ENCODE results near the gene CTCFL. TPM values are rescaled to one million over a fixed set of nuclear protein-coding genes. Genes with fewer than 3 reads are reported as not detected.

The CTCFL gene
- total RNA-seq, 3 donors from 2014 or later (not counting 1 experiment from before 2014, with no cell fraction given): not detected

GRCh38 chr20:57525328-57526086 is 567 bp upstream of the CTCFL start:
- Mint-ChIP-seq H3K4me1 (no peaks in the 10 kb centered on the region), H3K27me3 (ENCODE audit: low read depth in 2 of 2) (no peaks in the 10 kb centered on the region), H3K9me3 (no peaks in the 10 kb centered on the region), H3K36me3 (no peaks in the 10 kb centered on the region), H3K27ac (no peak overlapping the region), H3K4me3 (no peak overlapping the region)
- intact Hi-C loops (cut with micrococcal nuclease): no loop called here
- no peaks in the 10 kb centered on the region for H3K9me3 ChIP-seq (ENCODE audit: control insufficient read depth, insufficient read depth, low read length)
- no peak for TF ChIP-seq CTCF (IDR thresholded peaks at IDR 0.05)
- ATAC-seq (no peak), DNase-seq (no peak)
- no peaks in the 10 kb centered on the region for H3K4me1 ChIP-seq (ENCODE audit: control insufficient read depth, insufficient read depth, low read length)
- no peak overlapping the region for H3K4me3 ChIP-seq (ENCODE audit: low read length)
- H3K36me3 ChIP-seq (ENCODE audit: control insufficient read depth, insufficient read depth, low read length): no peaks in the 10 kb centered on the region
- no peaks in the 10 kb centered on the region for H3K27me3 ChIP-seq (ENCODE audit: control insufficient read depth, insufficient read depth, low read length)
- H3K27ac ChIP-seq (ENCODE audit: low read length): no peak overlapping the region
- WGBS (ENCODE audit: insufficient coverage): 58% methylated on average over 10 of the region's 10 CpGs

- H3K27ac Mint-ChIP-seq: no peak overlapping the region
- no peak for TF ChIP-seq CTCF (IDR thresholded peaks at IDR 0.05)
- DNase-seq (no peak), ATAC-seq (no peak)
- Histone ChIP-seq H3K27ac (ENCODE audit: low read length) (no peak overlapping the region), H3K4me3 (ENCODE audit: low read length) (no peak overlapping the region), H3K9me3 (ENCODE audit: control insufficient read depth, insufficient read depth, low read length) (no peaks in the 10 kb centered on the region), H3K27me3 (ENCODE audit: control insufficient read depth, insufficient read depth, low read length) (no peaks in the 10 kb centered on the region), H3K4me1 (ENCODE audit: control insufficient read depth, insufficient read depth, low read length) (no peaks in the 10 kb centered on the region), H3K36me3 (ENCODE audit: control insufficient read depth, insufficient read depth, low read length) (no peaks in the 10 kb centered on the region)
- no peaks in the 10 kb centered on the region for H3K9me3 Mint-ChIP-seq
- WGBS (ENCODE audit: insufficient coverage): 92% methylated on average over 11 of the region's 11 CpGs
- H3K4me3 Mint-ChIP-seq: no peak overlapping the region
- no peaks in the 10 kb centered on the region for H3K36me3 Mint-ChIP-seq
- intact Hi-C loops (cut with micrococcal nuclease): no loop called here
- no peaks in the 10 kb centered on the region for H3K4me1 Mint-ChIP-seq
- no peaks in the 10 kb centered on the region for H3K27me3 Mint-ChIP-seq (ENCODE audit: low read depth in 2 of 2)
These were observed 1.2 kb downstream of the CTCFL start for GRCh38 chr20:57523782-57524181.

GRCh38 chr20:57522380-57523140 is 2.4 kb downstream of the CTCFL start:
- intact Hi-C loops (cut with micrococcal nuclease): no loop called here
- Mint-ChIP-seq H3K36me3 (no peaks in the 10 kb centered on the region), H3K27ac (no peak overlapping the region), H3K4me3 (no peak overlapping the region), H3K27me3 (ENCODE audit: low read depth in 2 of 2) (no peaks in the 10 kb centered on the region), H3K9me3 (no peaks in the 10 kb centered on the region), H3K4me1 (no peaks in the 10 kb centered on the region)
- no peaks in the 10 kb centered on the region for H3K9me3 ChIP-seq (ENCODE audit: control insufficient read depth, insufficient read depth, low read length)
- H3K27me3 ChIP-seq (ENCODE audit: control insufficient read depth, insufficient read depth, low read length): no peaks in the 10 kb centered on the region
- no peak overlapping the region for H3K27ac ChIP-seq (ENCODE audit: low read length)
- H3K4me1 ChIP-seq (ENCODE audit: control insufficient read depth, insufficient read depth, low read length): no peaks in the 10 kb centered on the region
- no peaks in the 10 kb centered on the region for H3K36me3 ChIP-seq (ENCODE audit: control insufficient read depth, insufficient read depth, low read length)
- H3K4me3 ChIP-seq (ENCODE audit: low read length): no peak overlapping the region
- ATAC-seq (no peak), DNase-seq (no peak)
- WGBS (ENCODE audit: insufficient coverage): 58% methylated on average over 5 of the region's 5 CpGs
- TF ChIP-seq CTCF (IDR thresholded peaks at IDR 0.05): no peak

Measured in natural killer cell (primary cell).